Endothelial cell of umbilical vein (primary cell): ENCODE data around the gene WDR82. TPM values are rescaled to one million over a fixed set of nuclear protein-coding genes. Genes with fewer than 3 reads are reported as not detected.

Experiments used
- BruUV-seq: library from RNA; stranded (reverse); fragments of 400-500 nt; replicated peaks from 2 replicates; lab custom pipeline; 2021; lab: Mats Ljungman, UMichigan
- CTCF ChIA-PET: fragments of 300-600, 350-600 bp; sonication (Branson Sonifier 250); formaldehyde crosslinking; loops from one replicate; lab custom pipeline; 2021; ENCODE audit warnings: antibody characterized with exemption, inconsistent platforms; lab: Charles Lee
- POLR2A ChIA-PET: fragments of 300-600, 350-600 bp; sonication (Branson Sonifier 250); formaldehyde crosslinking; loops from one replicate; lab custom pipeline; 2021; ENCODE audit warnings: antibody characterized with exemption, inconsistent platforms; lab: Charles Lee
- DNase-seq: peaks from one replicate; pipeline ENCODE4 v3.0.0-alpha.2; 2011; ENCODE audit warnings: low read depth, low spot score
- FAIRE-seq: peaks from 2 replicates; lab custom pipeline; 2011; peaks lifted over from hg19 to GRCh38; lab: Jason Lieb, UNC
- H2AFZ ChIP-seq: 2 replicates; pipeline ENCODE4 v1.6.0; 2012; ENCODE audit warnings: low read depth, low read length, control low read depth, inconsistent platforms
- H3K27ac ChIP-seq: 2 replicates; pipeline ENCODE4 v1.5.1; 2011; ENCODE audit warnings: low read depth, mild to moderate bottlenecking, control low read depth, low read length, moderate library complexity; ENCODE audit not compliant: insufficient read depth
- H3K27me3 ChIP-seq, 2 experiments: 2 replicates each; pipeline versions ENCODE4 v1.6.0 to v1.6.1; 2011; ENCODE audit warnings: low read length in 2 of 2, mixed read lengths in 1 of 2; ENCODE audit not compliant: control insufficient read depth in 2 of 2, insufficient read depth in 2 of 2
- H3K36me3 ChIP-seq, 2 experiments: 2 replicates in 1 of 2; 3 replicates in 1 of 2; pipeline ENCODE4 v1.5.1; 2011; ENCODE audit warnings: low read length in 2 of 2, mild to moderate bottlenecking in 1 of 2, moderate library complexity in 1 of 2; ENCODE audit not compliant: control insufficient read depth in 2 of 2, insufficient read depth in 2 of 2; ENCODE audit errors: extremely low read depth in 1 of 2
- H3K4me1 ChIP-seq: 3 replicates; pipeline ENCODE4 v1.5.1; 2011; ENCODE audit warnings: mild to moderate bottlenecking, low read length; ENCODE audit not compliant: control insufficient read depth, insufficient read depth; ENCODE audit errors: extremely low read depth
- H3K4me2 ChIP-seq: 2 replicates; pipeline ENCODE4 v1.6.1; 2011; ENCODE audit warnings: low read length, control low read depth, mixed read lengths; ENCODE audit not compliant: insufficient read depth
- H3K4me3 ChIP-seq, 3 experiments: fragments of 200-600 bp in 1 of 3; sonication (generic), shearing (Covaris generic) in 1 of 3; replicated peaks in 1 of 3; 2 replicates each; pipeline ENCODE4 v1.5.1; 2011 to 2016; ENCODE audit warnings: control low read depth in 3 of 3, low read length in 3 of 3, mild to moderate bottlenecking in 2 of 3, inconsistent platforms in 1 of 3, low read depth in 1 of 3, moderate library complexity in 1 of 3; ENCODE audit not compliant: insufficient read depth in 1 of 3
- H3K79me2 ChIP-seq: 2 replicates; pipeline ENCODE4 v1.6.0; 2012; ENCODE audit warnings: low read length, inconsistent platforms; ENCODE audit not compliant: control insufficient read depth, insufficient read depth
- H3K9ac ChIP-seq: replicated peaks from 2 replicates; pipeline ENCODE3; 2011; ENCODE audit warnings: low read length, control low read depth; ENCODE audit not compliant: insufficient read depth; ENCODE audit errors: extremely low read depth
- H3K9me1 ChIP-seq: replicated peaks from 3 replicates; pipeline ENCODE4 v1.6.0; 2011; ENCODE audit warnings: mild to moderate bottlenecking, low read length; ENCODE audit not compliant: control insufficient read depth, insufficient read depth; ENCODE audit errors: extremely low read depth
- H3K9me3 ChIP-seq: replicated peaks from 2 replicates; pipeline ENCODE4 v1.5.1; 2012; ENCODE audit warnings: low read length, inconsistent platforms; ENCODE audit not compliant: control insufficient read depth, insufficient read depth
- H4K20me1 ChIP-seq: replicated peaks from 2 replicates; pipeline ENCODE3; 2011; ENCODE audit warnings: mild to moderate bottlenecking, low read length; ENCODE audit not compliant: control insufficient read depth, insufficient read depth; ENCODE audit errors: extremely low read depth
- EZH2 ChIP-seq: IDR thresholded peaks from 2 replicates; pipeline ENCODE4 v1.6.1; 2012; ENCODE audit warnings: borderline replicate concordance, low read depth, mild to moderate bottlenecking, moderate library complexity, low read length, inconsistent platforms; ENCODE audit not compliant: severe bottlenecking
- FOS ChIP-seq: IDR thresholded peaks from 2 replicates; pipeline ENCODE4 v1.6.1; 2011; ENCODE audit warnings: mild to moderate bottlenecking, low read length, moderate library complexity, borderline replicate concordance; ENCODE audit not compliant: insufficient read depth
- GATA2 ChIP-seq: IDR thresholded peaks from 2 replicates; pipeline ENCODE4 v1.7.0; 2011; ENCODE audit warnings: low read depth, mild to moderate bottlenecking, moderate library complexity, mixed read lengths, low read length; ENCODE audit not compliant: insufficient read length, insufficient read depth
- JUN ChIP-seq: IDR thresholded peaks from 2 replicates; pipeline ENCODE4 v1.6.1; 2011; ENCODE audit warnings: borderline replicate concordance, low read depth; ENCODE audit not compliant: insufficient read length, insufficient read depth
- MYC ChIP-seq: IDR thresholded peaks from one replicate; pipeline ENCODE4 v1.6.1; 2011; ENCODE audit warnings: mild to moderate bottlenecking, low read depth, low read length
- POLR2A ChIP-seq: IDR thresholded peaks from 2 replicates; pipeline ENCODE4 v1.6.1; 2012; ENCODE audit warnings: low read depth, mild to moderate bottlenecking, control low read depth, low read length
- POLR2AphosphoS5 ChIP-seq: IDR thresholded peaks from 2 replicates; pipeline ENCODE4 v1.6.1; 2012; ENCODE audit warnings: low read depth, mild to moderate bottlenecking, control low read depth, low read length, moderate library complexity; ENCODE audit not compliant: insufficient read depth
- dilution Hi-C: fragments of 300-500 bp; cut with MboI; formaldehyde crosslinking; loops from one replicate; pipeline ENCODE4 v1.15.0; 2019; ENCODE audit warnings: low sequenced_read_pairs; ENCODE audit not compliant: extremely low pct_ligation_motif_present
- intact Hi-C: fragments of 100-400 bp; cut with micrococcal nuclease; formaldehyde crosslinking; loops from one replicate; pipeline ENCODE4 v1.10.0; 2022
- polyA plus RNA-seq, 4 experiments: library from polyadenylated mRNA; depleted of rRNA in 3 of 4; stranded (reverse) in 3 of 4; unstranded in 1 of 4; fragments of >200 nt; gene quantifications; 2 replicates each; pipeline versions ENCODE4 v1.2.1 to v1.2.3, GENCODE V29; 2011 to 2012; ENCODE audit warnings: missing spikeins in 1 of 4
- total RNA-seq: library from RNA; stranded (reverse); gene quantifications from 2 replicates; pipeline ENCODE4 v1.2.3, GENCODE V29; 2021
- TF ChIP-seq, protein P1 (sequence below), 2 donors: IDR thresholded peaks; 1 replicate in 1 of 2; 2 replicates in 1 of 2; pipeline ENCODE4 v1.5.1; 2011; ENCODE audit warnings: low read length in 2 of 2, mild to moderate bottlenecking in 2 of 2, moderate library complexity in 2 of 2, control low read depth in 1 of 2, inconsistent platforms in 1 of 2, low read depth in 1 of 2; ENCODE audit not compliant: insufficient read depth in 1 of 2; ENCODE audit errors: extremely low read depth in 1 of 2
- TF ChIP-seq, protein P2 (sequence below): IDR thresholded peaks from 2 replicates; pipeline ENCODE4 v1.6.1; 2011; ENCODE audit not compliant: insufficient read depth, insufficient read length

WDR82 gene
- total and polyA plus RNA-seq, 2 donors (not counting 3 experiments of a cell fraction or from before 2014, with no cell fraction given) = 39.9 to 71.3 TPM

DNA sequence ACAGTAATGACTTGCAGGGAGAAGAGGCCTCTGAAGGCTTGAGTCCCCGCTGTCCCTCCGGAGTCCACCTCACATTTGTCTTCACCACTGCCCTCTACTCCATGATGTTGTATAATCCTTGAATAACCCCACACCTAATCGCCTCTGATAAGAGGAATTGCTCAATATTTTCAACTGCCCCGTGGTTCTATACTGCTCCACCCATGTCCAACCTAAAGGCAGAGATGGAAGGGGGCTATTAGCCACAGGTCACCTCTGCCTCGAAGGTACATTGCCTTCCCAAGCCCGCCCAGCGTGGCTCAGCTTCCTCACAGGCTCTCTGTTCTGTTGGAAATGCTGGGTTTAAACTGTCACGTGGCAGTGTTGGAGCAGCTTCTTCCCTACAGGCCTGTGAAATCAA lies 65.4 kb downstream of the WDR82 start:
- POLR2A ChIA-PET = no interaction called here
- no TSS peak for BruUV-seq
- FAIRE-seq (no peak), DNase-seq (no peak)
- H3K79me2 ChIP-seq = no peaks in the 10 kb centered on the region
- intact Hi-C loops (no loop called here), dilution Hi-C loops (no loop called here)
- H3K9ac ChIP-seq = no peak overlapping the region
- H3K27ac ChIP-seq = no peak overlapping the region
- CTCF ChIA-PET = no interaction called here
- H4K20me1 ChIP-seq = no peaks in the 10 kb centered on the region
- no peak overlapping the region for H3K4me3 ChIP-seq
- peaks cover 15% of the 10 kb centered on the region for H3K4me1 ChIP-seq
- no peaks in the 10 kb centered on the region for H3K27me3 ChIP-seq
- TF ChIP-seq POLR2A = no peak
- TF ChIP-seq MYC = no peak
- TF ChIP-seq, protein P1, sequence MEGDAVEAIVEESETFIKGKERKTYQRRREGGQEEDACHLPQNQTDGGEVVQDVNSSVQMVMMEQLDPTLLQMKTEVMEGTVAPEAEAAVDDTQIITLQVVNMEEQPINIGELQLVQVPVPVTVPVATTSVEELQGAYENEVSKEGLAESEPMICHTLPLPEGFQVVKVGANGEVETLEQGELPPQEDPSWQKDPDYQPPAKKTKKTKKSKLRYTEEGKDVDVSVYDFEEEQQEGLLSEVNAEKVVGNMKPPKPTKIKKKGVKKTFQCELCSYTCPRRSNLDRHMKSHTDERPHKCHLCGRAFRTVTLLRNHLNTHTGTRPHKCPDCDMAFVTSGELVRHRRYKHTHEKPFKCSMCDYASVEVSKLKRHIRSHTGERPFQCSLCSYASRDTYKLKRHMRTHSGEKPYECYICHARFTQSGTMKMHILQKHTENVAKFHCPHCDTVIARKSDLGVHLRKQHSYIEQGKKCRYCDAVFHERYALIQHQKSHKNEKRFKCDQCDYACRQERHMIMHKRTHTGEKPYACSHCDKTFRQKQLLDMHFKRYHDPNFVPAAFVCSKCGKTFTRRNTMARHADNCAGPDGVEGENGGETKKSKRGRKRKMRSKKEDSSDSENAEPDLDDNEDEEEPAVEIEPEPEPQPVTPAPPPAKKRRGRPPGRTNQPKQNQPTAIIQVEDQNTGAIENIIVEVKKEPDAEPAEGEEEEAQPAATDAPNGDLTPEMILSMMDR (IDR thresholded peaks at IDR 0.05; ENCODE audit: extremely low read depth in 1 of 2, insufficient read depth in 1 of 2, low read depth in 1 of 2, low read length in 2 of 2) = no peak
- no peak for TF ChIP-seq GATA2
- no peak for TF ChIP-seq FOS
- TF ChIP-seq, protein P2, sequence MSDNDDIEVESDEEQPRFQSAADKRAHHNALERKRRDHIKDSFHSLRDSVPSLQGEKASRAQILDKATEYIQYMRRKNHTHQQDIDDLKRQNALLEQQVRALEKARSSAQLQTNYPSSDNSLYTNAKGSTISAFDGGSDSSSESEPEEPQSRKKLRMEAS = no peak
- no peak for TF ChIP-seq EZH2
- no peak for TF ChIP-seq POLR2AphosphoS5
- no peak for TF ChIP-seq JUN
- H3K4me2 ChIP-seq = no peak overlapping the region
- peaks cover 29 to 46% of the 10 kb centered on the region in 2 experiments for H3K36me3 ChIP-seq
- no peak overlapping the region for H2AFZ ChIP-seq
- H3K9me1 ChIP-seq = no peaks in the 10 kb centered on the region
- H3K9me3 ChIP-seq = no peaks in the 10 kb centered on the region
